GM23338 (cell line): ENCODE data around the gene RNF220. TPM values are rescaled to one million over a fixed set of nuclear protein-coding genes. Genes with fewer than 3 reads are reported as not detected.

ENCODE experiments used
- ATAC-seq: fragments of 200-7000 bp; cut with Tn5 transposase; 3 replicates; pipeline ENCODE4 v1.9.1; 2020
- DNase-seq: peaks from one replicate; pipeline ENCODE4 v3.0.0-alpha.2; 2015; ENCODE audit warnings: low spot score
- H2AFZ ChIP-seq: fragments of 200-600 bp; sonication (generic); 2 replicates; pipeline ENCODE4 v1.8.0; 2016; ENCODE audit warnings: antibody characterized with exemption, mild to moderate bottlenecking, moderate library complexity
- H3F3A ChIP-seq: fragments of 200-600 bp; sonication (generic); replicated peaks from 2 replicates; pipeline ENCODE4 v1.8.0; 2017; ENCODE audit warnings: antibody characterized with exemption, mixed run types, low read depth
- H3K27ac ChIP-seq: fragments of 200-600 bp; sonication (generic); 2 replicates; pipeline ENCODE4 v1.6.1; 2016; ENCODE audit warnings: low read depth
- H3K27me3 ChIP-seq: fragments of 200-600 bp; sonication (generic); 2 replicates; pipeline ENCODE4 v1.8.0; 2016; ENCODE audit warnings: mild to moderate bottlenecking, mixed run types, moderate library complexity; ENCODE audit not compliant: insufficient read depth
- H3K36me3 ChIP-seq: fragments of 200-600 bp; sonication (generic); 2 replicates; pipeline ENCODE4 v1.8.0; 2016; ENCODE audit warnings: mild to moderate bottlenecking; ENCODE audit not compliant: insufficient read depth
- H3K4me1 ChIP-seq: fragments of 200-600 bp; sonication (generic); 2 replicates; pipeline ENCODE4 v1.8.0; 2016; ENCODE audit warnings: mild to moderate bottlenecking, moderate library complexity; ENCODE audit not compliant: insufficient read depth
- H3K4me2 ChIP-seq: fragments of 200-600 bp; sonication (generic); 2 replicates; pipeline ENCODE4 v1.7.1; 2017; ENCODE audit warnings: mixed run types
- H3K4me3 ChIP-seq: fragments of 200-600 bp; sonication (generic); 2 replicates; pipeline ENCODE4 v1.6.1; 2016; ENCODE audit warnings: mixed run types
- H3K79me2 ChIP-seq: fragments of 200-600 bp; sonication (generic); replicated peaks from 2 replicates; pipeline ENCODE4 v1.8.0; 2017; ENCODE audit warnings: mild to moderate bottlenecking; ENCODE audit not compliant: insufficient read depth
- H3K9me2 ChIP-seq: fragments of 200-600 bp; sonication (generic); 2 replicates; pipeline ENCODE4 v1.8.0; 2017; ENCODE audit not compliant: insufficient read depth
- H4K20me1 ChIP-seq: fragments of 200-600 bp; sonication (generic); replicated peaks from 2 replicates; pipeline ENCODE4 v1.8.0; 2017; ENCODE audit warnings: mild to moderate bottlenecking; ENCODE audit not compliant: insufficient read depth
- H3K27ac Mint-ChIP-seq: 2 replicates; pipeline ENCODE4 v1.8.0; 2020; ENCODE audit warnings: inconsistent platforms, mild to moderate bottlenecking, moderate library complexity, mixed read lengths
- H3K27me3 Mint-ChIP-seq: 3 replicates; pipeline ENCODE4 v1.8.0; 2022; ENCODE audit warnings: low read depth, mild to moderate bottlenecking, moderate library complexity, mixed read lengths, inconsistent platforms; ENCODE audit not compliant: insufficient read depth, poor library complexity
- H3K36me3 Mint-ChIP-seq: 3 replicates; pipeline ENCODE4 v1.8.0; 2021; ENCODE audit warnings: low read depth, mild to moderate bottlenecking, inconsistent platforms, moderate library complexity, mixed read lengths
- H3K4me1 Mint-ChIP-seq: 3 replicates; pipeline ENCODE4 v1.8.0; 2020; ENCODE audit warnings: mild to moderate bottlenecking, inconsistent platforms, mixed read lengths
- H3K4me3 Mint-ChIP-seq: 3 replicates; pipeline ENCODE4 v1.8.0; 2021; ENCODE audit warnings: moderate library complexity, mild to moderate bottlenecking, inconsistent platforms, mixed read lengths
- H3K9me3 Mint-ChIP-seq: 3 replicates; pipeline ENCODE4 v1.8.0; 2020; ENCODE audit warnings: moderate library complexity, mild to moderate bottlenecking, inconsistent platforms, mixed read lengths
- CREB1 ChIP-seq: fragments of 250-450 bp; sonication (Bioruptor Pico); IDR thresholded peaks from 2 replicates; pipeline ENCODE4 v1.5.0; 2020; ENCODE audit warnings: low read depth, mild to moderate bottlenecking, moderate library complexity
- EZH2phosphoT487 ChIP-seq: fragments of 200-600 bp; sonication (generic); IDR thresholded peaks from one replicate; pipeline ENCODE4 v1.8.1; 2018; ENCODE audit warnings: antibody characterized with exemption; ENCODE audit not compliant: unreplicated experiment
- JUNB ChIP-seq: IDR thresholded peaks from one replicate; pipeline ENCODE4 v1.6.1; 2016; ENCODE audit warnings: antibody characterized with exemption; ENCODE audit not compliant: unreplicated experiment
- NANOG ChIP-seq: IDR thresholded peaks from 2 replicates; pipeline ENCODE4 v1.6.1; 2016; ENCODE audit warnings: antibody characterized with exemption, borderline replicate concordance
- POLR2AphosphoS5 ChIP-seq: IDR thresholded peaks from 2 replicates; pipeline ENCODE4 v1.6.1; 2016; ENCODE audit warnings: antibody characterized with exemption, low read depth
- ZNF114 ChIP-seq: fragments of 250-450 bp; sonication (Bioruptor Pico); IDR thresholded peaks from 2 replicates; pipeline ENCODE4 v1.5.0; 2020; ENCODE audit warnings: mild to moderate bottlenecking, moderate library complexity
- ZNF331 ChIP-seq: fragments of 250-450 bp; sonication (Bioruptor Pico); IDR thresholded peaks from 2 replicates; pipeline ENCODE4 v1.5.0; 2020; ENCODE audit warnings: low read depth, mild to moderate bottlenecking, moderate library complexity
- ZNF462 ChIP-seq: fragments of 250-450 bp; sonication (Bioruptor Pico); IDR thresholded peaks from 2 replicates; pipeline ENCODE4 v1.5.0; 2020; ENCODE audit warnings: mild to moderate bottlenecking, moderate library complexity
- polyA plus RNA-seq: library from polyadenylated mRNA; unstranded; fragments of >200 nt; fragmentation: Nextera tagmentation; extraction: Ambion mirVana; gene quantifications from 2 replicates; pipeline ENCODE4 v1.2.1, GENCODE V29; 2016
- total RNA-seq: library from RNA; depleted of rRNA; stranded (reverse); fragments of >200 nt; shearing (Covaris generic); gene quantifications from 2 replicates; pipeline ENCODE4 v1.2.3, GENCODE V29; 2014
- TF ChIP-seq, protein P1 (sequence below), 2 experiments: fragments of 200-600 bp in 1 of 2; sonication (generic) in 1 of 2; conservative IDR thresholded peaks; 2 replicates each; pipeline versions ENCODE4 v1.5.1 to v1.6.1; 2016 to 2017; ENCODE audit warnings: antibody characterized with exemption in 2 of 2, low read depth in 2 of 2, mild to moderate bottlenecking in 2 of 2, moderate library complexity in 1 of 2
- TF ChIP-seq, protein P2 (sequence below): IDR thresholded peaks from one replicate; pipeline ENCODE4 v1.6.1; 2018; ENCODE audit warnings: antibody characterized with exemption; ENCODE audit not compliant: unreplicated experiment

The RNF220 gene
- total and polyA plus RNA-seq, 2 experiments from 2014 or later: 72.8 to 168 TPM

- no peak for ATAC-seq
- Histone ChIP-seq H3K79me2 (no peaks in the 10 kb centered on the region), H3K27ac (no peak overlapping the region), H3K27me3 (no peaks in the 10 kb centered on the region), H3K36me3 (no peaks in the 10 kb centered on the region), H3F3A (peaks cover 6% of the 10 kb centered on the region), H4K20me1 (no peaks in the 10 kb centered on the region; the same call in 1 of the 2 replicates), H3K4me2 (no peak overlapping the region), H3K4me1 (no peaks in the 10 kb centered on the region), H2AFZ (no peak overlapping the region), H3K4me3 (no peak overlapping the region), H3K9me2 (no peaks in the 10 kb centered on the region)
- no peak overlapping the region for H3K27ac Mint-ChIP-seq
- no peaks in the 10 kb centered on the region; the same call in 2 of the 3 replicates for H3K36me3 Mint-ChIP-seq
- TF ChIP-seq JUNB (no peak), NANOG (no peak), CREB1 (CRISPR knock-in tag) (no peak), ZNF114 (CRISPR knock-in tag) (no peak), EZH2phosphoT487 (no peak)
- TF ChIP-seq, protein P1, sequence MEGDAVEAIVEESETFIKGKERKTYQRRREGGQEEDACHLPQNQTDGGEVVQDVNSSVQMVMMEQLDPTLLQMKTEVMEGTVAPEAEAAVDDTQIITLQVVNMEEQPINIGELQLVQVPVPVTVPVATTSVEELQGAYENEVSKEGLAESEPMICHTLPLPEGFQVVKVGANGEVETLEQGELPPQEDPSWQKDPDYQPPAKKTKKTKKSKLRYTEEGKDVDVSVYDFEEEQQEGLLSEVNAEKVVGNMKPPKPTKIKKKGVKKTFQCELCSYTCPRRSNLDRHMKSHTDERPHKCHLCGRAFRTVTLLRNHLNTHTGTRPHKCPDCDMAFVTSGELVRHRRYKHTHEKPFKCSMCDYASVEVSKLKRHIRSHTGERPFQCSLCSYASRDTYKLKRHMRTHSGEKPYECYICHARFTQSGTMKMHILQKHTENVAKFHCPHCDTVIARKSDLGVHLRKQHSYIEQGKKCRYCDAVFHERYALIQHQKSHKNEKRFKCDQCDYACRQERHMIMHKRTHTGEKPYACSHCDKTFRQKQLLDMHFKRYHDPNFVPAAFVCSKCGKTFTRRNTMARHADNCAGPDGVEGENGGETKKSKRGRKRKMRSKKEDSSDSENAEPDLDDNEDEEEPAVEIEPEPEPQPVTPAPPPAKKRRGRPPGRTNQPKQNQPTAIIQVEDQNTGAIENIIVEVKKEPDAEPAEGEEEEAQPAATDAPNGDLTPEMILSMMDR (conservative IDR thresholded peaks at IDR 0.05; ENCODE audit: low read depth in 2 of 2): no peak
- no peak for DNase-seq
- no peaks in the 10 kb centered on the region for H3K9me3 Mint-ChIP-seq
- H3K4me3 Mint-ChIP-seq: no peak overlapping the region
- peaks cover 5% of the 10 kb centered on the region for H3K27me3 Mint-ChIP-seq
- H3K4me1 Mint-ChIP-seq: no peaks in the 10 kb centered on the region; the same call in 2 of the 3 replicates
These were observed 220.3 kb downstream of the RNF220 start for GRCh38 chr1:44625348-44625747.

- Histone ChIP-seq H3K79me2 (peaks cover 17% of the 10 kb centered on the region), H3K27ac (no peak overlapping the region), H3K4me2 (no peak overlapping the region), H3K4me1 (peaks cover 13% of the 10 kb centered on the region), H3K36me3 (no peaks in the 10 kb centered on the region), H3K27me3 (no peaks in the 10 kb centered on the region), H3K9me2 (no peaks in the 10 kb centered on the region), H3F3A (peaks cover 31% of the 10 kb centered on the region), H2AFZ (no peak overlapping the region), H3K4me3 (no peak overlapping the region), H4K20me1 (no peaks in the 10 kb centered on the region)
- H3K4me3 Mint-ChIP-seq: no peak overlapping the region
- DNase-seq (no peak), ATAC-seq (no peak)
- H3K36me3 Mint-ChIP-seq: peaks cover 12% of the 10 kb centered on the region
- H3K27me3 Mint-ChIP-seq: peaks cover 4% of the 10 kb centered on the region
- no peak overlapping the region for H3K27ac Mint-ChIP-seq
- H3K4me1 Mint-ChIP-seq: peaks cover 20% of the 10 kb centered on the region
- no peaks in the 10 kb centered on the region for H3K9me3 Mint-ChIP-seq
- TF ChIP-seq ZNF462 (no peak), ZNF114 (CRISPR knock-in tag) (no peak), ZNF331 (CRISPR knock-in tag) (no peak), POLR2AphosphoS5 (no peak)
- TF ChIP-seq, protein P2, sequence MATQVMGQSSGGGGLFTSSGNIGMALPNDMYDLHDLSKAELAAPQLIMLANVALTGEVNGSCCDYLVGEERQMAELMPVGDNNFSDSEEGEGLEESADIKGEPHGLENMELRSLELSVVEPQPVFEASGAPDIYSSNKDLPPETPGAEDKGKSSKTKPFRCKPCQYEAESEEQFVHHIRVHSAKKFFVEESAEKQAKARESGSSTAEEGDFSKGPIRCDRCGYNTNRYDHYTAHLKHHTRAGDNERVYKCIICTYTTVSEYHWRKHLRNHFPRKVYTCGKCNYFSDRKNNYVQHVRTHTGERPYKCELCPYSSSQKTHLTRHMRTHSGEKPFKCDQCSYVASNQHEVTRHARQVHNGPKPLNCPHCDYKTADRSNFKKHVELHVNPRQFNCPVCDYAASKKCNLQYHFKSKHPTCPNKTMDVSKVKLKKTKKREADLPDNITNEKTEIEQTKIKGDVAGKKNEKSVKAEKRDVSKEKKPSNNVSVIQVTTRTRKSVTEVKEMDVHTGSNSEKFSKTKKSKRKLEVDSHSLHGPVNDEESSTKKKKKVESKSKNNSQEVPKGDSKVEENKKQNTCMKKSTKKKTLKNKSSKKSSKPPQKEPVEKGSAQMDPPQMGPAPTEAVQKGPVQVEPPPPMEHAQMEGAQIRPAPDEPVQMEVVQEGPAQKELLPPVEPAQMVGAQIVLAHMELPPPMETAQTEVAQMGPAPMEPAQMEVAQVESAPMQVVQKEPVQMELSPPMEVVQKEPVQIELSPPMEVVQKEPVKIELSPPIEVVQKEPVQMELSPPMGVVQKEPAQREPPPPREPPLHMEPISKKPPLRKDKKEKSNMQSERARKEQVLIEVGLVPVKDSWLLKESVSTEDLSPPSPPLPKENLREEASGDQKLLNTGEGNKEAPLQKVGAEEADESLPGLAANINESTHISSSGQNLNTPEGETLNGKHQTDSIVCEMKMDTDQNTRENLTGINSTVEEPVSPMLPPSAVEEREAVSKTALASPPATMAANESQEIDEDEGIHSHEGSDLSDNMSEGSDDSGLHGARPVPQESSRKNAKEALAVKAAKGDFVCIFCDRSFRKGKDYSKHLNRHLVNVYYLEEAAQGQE: no peak
These were observed 224.1 kb downstream of the RNF220 start for GRCh38 chr1:44628962-44629756.
